ENCODE measurements around the gene CD9. TPM values are rescaled to one million over a fixed set of nuclear protein-coding genes. Genes with fewer than 3 reads are reported as not detected.

Gene CD9
- total and polyA plus RNA-seq, 2 of the 8 experiments (the other 6 are each of a cell fraction or from before 2014, with no cell fraction given) = 168 to 319 TPM

DNA sequence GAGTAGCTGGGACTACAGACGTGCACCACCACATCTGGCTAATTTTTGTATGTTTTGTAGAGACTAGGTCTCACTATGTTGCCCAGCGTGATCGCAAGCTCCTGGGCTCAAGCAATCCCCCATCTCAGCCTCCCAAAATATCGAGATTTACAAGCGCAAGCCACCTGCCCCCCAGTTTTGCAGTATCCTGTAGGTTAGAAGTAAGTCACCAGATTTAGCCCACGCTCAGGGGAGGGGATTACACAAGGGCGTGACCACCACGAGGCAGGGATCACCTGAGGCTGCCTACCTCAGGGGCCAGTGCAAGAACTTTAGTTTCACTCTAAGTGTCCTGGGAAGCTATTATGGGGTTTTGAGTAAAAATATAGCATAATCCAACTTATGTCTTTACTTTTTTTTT lies 71.1 kb downstream of the CD9 start (continued):
- TF ChIP-seq, protein P1, sequence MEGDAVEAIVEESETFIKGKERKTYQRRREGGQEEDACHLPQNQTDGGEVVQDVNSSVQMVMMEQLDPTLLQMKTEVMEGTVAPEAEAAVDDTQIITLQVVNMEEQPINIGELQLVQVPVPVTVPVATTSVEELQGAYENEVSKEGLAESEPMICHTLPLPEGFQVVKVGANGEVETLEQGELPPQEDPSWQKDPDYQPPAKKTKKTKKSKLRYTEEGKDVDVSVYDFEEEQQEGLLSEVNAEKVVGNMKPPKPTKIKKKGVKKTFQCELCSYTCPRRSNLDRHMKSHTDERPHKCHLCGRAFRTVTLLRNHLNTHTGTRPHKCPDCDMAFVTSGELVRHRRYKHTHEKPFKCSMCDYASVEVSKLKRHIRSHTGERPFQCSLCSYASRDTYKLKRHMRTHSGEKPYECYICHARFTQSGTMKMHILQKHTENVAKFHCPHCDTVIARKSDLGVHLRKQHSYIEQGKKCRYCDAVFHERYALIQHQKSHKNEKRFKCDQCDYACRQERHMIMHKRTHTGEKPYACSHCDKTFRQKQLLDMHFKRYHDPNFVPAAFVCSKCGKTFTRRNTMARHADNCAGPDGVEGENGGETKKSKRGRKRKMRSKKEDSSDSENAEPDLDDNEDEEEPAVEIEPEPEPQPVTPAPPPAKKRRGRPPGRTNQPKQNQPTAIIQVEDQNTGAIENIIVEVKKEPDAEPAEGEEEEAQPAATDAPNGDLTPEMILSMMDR (IDR thresholded peaks at IDR 0.05; ENCODE audit: control extremely low read depth in 1 of 3, insufficient read depth in 1 of 3, low read depth in 1 of 3, low read length in 3 of 3) = no peak
- TF ChIP-seq CEBPB (IDR thresholded peaks at IDR 0.05; ENCODE audit: low read depth, low read length) (no peak), GABPA (IDR thresholded peaks at IDR 0.05; ENCODE audit: borderline replicate concordance, insufficient read depth, low read length) (no peak), KDM1A (IDR thresholded peaks at IDR 0.05; ENCODE audit: borderline replicate concordance, low read length) (no peak), NRF1 (IDR thresholded peaks at IDR 0.05; ENCODE audit: low read depth, low read length) (no peak), USF2 (IDR thresholded peaks at IDR 0.05; ENCODE audit: low read length) (no peak)

All from H1 (cell line).